ENCODE data around the gene CTPS2.
"Not testable (repeated sequence)": the region's sequence is repeated elsewhere in the genome, so short reads cannot be mapped to it uniquely, and the experiment has no call there.

CTPS2 gene

DNA sequence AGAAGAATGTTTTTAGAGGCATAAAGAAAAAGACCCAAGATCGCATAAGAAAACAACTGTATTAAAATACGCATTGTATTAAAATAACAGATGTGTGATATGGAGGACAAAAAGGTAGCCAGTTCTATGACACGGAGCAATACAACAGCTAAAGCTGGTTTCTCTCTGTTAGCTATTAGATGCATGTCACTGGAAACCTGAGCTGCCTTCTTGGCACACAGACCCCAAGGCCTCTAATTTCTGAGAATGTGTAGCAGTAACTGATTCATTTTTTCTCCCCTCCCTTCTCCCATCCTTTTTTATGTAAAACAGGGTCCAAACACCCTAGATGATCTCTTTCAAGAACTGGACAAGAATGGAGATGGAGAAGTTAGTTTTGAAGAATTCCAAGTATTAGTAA, 58.4 kb downstream of the CTPS2 start:
- DNase-seq (ENCODE audit: low read depth, low spot score): no peak

DNA sequence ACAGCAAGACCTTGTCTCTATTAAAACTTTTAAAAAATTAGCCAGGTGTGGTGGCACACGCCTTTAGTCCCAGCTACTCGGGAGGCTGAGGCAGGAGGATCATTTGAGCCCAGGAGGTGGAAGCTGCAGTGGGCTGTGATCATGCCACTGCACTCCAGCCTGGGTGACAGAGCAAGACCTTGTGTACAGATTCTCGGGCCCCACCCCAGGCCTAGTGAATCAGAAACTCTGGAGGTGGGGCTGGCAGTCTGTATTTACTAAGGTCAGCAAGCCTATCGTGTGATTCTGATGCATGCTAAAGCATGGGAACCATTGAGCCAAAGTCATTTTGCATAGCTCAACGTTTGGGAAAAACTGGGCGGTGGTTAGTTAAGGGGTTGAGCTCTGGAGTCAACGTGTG, 59.0 kb downstream of the CTPS2 start:
- DNase-seq (ENCODE audit: low read depth, low spot score): no peak

DNA sequence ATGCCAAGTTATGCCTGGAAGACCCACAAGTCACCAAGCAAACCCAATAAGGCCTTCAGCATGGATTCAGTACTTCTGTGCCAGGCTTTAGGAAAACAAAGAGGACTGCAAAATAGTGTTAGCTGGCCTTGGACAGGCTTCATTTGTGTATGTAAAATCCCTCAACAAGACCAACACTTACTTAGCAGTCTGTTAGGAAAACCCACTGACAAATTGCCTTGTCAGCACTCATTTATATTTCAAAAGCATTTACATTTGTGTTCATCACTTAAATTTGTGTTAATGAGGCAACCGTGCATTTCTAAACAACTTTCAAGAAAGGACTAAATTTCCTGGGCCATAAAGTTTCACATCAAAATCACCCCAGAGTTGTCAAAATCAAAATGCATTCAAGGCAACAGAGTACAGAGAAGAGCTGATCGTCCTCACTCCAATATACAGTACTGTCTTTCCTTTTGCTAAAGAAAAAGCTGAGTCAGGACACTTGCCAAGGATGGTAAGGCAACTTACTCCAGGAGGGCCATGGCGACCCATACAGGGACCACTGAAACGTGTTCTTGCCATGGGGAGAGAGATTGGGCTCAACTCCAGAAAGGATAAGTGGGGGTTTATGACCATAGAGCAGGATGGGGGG, 61.0 kb downstream of the CTPS2 start:
- DNase-seq (ENCODE audit: low read depth, low spot score): no peak

DNA sequence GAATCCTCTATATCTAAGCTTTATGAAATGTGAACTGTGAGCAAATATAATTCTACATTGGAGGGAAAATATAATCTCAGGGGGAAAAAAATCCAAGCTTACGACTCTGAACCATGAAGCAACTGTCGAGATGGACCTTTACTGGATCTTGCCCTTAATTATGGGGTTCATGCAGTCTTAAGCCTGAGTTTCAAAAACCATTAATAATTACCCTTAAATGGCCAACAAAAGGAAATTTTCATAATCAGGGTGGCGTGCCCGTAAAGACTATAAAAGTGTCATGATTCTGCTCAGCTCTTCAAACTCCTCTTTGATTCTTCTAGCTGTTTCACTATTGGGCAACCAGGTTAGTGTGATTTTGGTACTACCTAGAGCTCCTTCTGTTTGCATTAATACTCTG, 62.6 kb downstream of the CTPS2 start, which contains the start of gene S100G:
S100G (plus strand) TSS at position 301 of the 400 bp plus-strand sequence. CDS start 849 bp downstream, outside the sequence.
- DNase-seq (ENCODE audit: low read depth, low spot score): no peak

DNA sequence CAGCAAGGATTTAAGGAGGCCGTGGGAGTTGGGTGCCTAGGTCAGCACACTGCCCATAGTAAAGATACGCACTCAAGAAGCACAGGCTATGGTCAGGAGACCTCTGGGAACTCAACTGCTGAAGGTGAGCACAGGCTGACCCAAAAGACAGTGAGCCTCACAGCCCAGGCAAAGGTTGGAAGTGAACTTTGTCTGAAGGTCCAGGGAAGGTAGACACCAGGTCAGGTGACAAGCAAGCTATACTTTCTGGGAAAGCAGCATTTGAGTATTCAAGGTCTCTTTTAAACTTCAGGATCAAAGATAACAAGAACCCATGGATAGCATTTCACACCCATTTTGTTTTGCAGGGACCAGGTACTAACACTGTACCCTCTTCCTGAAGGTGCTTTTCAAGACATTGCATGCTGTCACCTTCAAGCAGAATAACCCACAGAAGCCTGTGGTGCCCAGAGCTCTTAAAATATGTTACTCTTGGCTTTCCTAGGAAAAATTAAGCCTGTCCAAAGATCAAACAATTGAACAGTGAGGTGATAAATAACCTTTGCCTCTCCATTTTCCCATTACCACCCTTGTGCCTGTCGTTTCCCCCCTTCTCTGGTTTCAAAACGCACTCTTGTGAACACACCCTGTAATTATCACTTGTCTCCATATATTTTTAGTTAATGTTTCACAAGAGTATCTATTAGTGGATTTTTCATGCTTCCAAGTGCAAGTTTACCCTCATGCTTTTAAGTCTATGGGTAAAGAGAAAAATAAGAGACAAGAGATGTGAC, 65.9 kb downstream of the CTPS2 start:
- DNase-seq (ENCODE audit: low read depth, low spot score): no peak

DNA sequence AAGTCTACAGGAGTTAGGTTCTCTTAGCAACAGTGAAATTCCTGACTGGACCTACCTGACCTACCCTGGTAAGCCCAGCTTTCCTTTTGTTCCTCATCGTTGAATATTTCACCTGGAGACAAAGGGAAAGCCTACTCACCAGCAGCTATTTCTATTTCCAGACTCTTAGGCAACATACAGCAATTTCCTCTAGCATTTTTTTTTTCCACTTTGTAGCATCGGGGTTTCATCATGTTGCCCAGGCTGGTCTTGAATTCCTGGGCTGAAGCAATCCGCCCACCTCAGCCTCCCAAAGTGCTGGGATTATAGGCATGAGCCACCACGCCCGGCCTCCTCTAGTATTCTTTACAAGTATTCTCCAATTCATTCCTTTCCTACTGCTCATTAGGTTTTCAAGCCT, 69.3 kb downstream of the CTPS2 start:
- no peak for DNase-seq (ENCODE audit: low read depth, low spot score)

DNA sequence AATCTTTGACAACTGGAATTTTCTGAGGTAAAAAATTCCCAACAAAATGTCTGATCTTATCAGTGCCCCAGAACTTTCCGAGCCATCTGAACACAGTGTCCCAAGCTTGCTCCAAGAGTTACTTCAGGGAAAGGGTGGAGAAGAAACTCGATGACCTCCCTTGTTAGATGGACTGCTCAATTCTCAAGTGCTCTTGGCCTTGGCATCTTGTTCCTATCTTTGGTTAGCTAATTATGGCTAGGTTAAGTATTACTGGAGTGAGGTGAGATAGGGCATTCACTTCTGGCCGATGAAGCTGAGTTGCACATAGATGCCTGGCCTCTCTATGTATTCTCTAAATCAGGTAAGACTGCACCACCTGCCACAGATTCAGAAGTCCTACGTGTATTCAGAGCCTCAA, 71.6 kb downstream of the CTPS2 start:
- no peak for DNase-seq (ENCODE audit: low read depth, low spot score)

DNA sequence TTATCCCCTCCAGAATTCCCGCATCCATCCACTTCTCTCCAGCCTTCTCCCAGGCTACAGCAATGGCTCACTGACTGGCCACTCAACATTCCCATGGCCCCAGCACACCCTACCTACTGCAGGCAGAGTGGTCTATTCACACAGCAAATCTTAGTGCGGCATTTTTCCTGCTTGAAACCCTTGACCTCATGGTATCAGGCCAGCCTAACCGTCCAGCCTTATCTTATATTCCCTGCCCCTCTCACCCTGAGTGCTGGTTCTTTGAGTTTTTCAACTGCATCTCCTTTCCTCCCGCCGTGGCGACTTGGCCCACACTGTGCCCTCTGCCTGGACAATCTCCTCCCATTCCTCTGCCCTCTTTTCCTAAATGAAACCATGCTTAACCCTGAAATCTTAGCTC, 72.5 kb downstream of the CTPS2 start:
- DNase-seq (ENCODE audit: low read depth, low spot score): no peak

DNA sequence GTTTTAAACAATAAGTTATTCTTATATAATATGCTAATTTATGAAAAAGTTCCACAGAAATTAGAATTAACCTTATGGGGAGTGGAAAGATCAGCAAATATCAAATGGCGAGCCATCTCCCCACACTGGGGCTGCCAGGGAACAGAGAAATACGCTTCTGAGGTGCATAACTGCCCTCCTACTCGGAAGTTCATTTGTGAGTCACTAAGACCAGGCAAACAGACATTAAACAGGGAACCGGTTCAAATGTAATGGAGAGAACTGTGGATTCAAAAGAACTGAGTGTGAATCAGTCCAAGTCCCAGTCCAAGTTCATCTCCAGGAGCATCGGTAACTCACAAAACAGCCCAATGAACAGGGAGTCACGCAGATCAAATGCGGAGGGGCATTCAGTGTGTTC, 73.9 kb downstream of the CTPS2 start:
- no peak for DNase-seq (ENCODE audit: low read depth, low spot score)

DNA sequence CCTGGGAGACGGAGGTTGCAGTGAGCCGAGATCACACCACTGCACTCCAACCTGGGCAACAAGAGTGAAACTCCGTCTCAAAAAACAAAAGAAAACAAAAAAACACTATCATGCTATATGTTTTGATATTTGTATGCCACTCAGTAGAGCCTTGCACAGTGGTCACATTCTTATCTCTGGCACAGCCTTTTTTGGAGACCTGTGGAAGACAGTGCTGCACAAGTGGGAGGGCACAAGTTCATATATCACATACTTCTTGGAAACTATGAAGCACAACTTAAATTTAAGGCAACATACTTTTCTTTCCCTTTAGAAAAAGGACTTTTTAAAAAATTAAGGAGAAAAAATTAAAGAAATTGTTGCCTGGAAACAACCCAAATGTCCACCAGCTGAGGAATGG, 76.9 kb downstream of the CTPS2 start:
- no peak for DNase-seq (ENCODE audit: low read depth, low spot score)

DNA sequence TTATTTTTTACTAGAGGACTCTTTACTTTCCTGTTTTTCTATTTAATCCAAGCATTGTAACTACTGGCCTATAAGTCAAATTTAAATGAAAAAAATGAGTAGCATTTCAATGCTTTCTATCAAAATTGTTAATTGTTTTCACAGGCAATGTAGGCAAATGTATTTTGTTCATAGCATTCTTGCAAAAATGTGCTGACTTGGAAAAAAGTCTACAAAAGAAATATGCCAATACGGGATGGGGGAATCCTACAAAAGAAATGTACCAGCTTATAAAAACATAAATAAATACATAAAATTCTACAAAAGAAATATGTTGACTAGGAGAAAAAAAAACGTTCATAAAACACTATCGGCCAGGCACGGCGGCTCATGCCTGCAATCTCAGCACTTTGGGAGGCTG, 77.4 kb downstream of the CTPS2 start:
- DNase-seq (ENCODE audit: low read depth, low spot score): no peak

DNA sequence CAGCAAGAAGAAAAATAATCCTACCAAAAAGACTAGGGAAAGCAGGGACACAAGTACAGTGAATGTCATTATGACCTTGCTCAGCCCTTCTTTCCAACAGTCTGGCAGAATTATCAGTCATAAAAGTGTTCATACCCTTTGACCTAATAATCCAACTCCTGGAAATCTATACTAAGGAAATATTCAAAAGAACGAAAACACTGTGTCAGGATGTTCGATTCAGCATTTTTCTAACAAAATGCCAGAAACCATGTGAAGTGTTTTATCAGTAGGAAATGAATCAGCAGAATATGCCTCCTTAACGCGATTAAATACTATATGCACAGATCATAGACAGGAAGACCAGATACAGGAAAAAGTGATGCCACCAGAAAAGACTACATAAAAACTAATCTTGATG, 78.7 kb downstream of the CTPS2 start:
- DNase-seq (ENCODE audit: low read depth, low spot score): no peak

DNA sequence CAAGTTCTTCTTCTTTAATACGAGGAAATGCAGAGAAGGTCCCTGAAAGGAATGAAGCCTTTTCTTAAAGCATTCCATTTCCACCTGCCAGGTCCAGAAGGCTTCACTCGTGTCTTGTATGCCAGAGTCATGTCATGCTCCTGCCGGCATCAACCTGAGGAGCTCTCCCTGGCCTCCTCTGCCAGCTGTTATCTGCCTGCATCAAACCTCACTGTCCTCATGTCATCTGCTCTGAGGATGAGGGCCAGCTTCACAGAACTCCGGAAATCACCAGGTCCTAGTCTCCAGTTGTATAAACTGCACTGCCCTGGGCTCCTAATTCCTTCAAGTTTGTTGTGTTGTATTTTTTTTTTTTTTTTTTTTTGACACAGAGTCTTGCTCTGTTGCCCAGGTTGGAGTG, 82.6 kb downstream of the CTPS2 start:
- peak; percentile 30 for DNase-seq (ENCODE audit: low read depth, low spot score)

DNA sequence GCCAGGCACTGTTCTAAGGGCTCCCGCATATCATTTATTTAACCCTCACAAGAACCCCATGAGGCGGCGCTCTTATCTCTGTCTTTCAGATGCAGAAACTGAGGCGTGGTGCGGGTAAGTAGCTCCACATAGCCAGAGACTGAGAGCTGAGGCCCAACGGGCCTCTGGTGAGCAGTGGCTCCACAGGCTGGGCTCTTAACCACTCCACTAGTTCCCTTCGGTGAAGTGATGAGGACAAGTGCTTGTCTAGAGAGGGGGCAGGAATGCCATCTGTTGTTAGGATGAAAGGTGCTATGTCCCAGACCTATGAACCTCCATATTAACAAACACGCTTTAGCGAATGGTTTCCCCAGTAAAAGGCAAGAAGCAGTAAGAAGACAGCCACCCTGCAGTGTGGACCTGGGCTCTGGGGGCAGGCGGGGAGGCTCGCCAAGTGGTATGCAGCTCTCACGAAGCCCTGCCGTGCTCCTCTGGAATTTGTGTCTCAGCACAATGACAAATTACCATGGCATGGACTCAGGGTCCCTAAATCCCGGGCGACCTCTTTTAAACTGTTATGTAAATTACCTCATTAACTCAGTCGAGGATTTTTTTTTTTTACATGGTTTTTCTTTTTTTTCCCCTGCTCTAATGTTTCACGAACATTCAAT, 83.4 kb downstream of the CTPS2 start:
- DNase-seq (ENCODE audit: low read depth, low spot score): peak; percentile 85

DNA sequence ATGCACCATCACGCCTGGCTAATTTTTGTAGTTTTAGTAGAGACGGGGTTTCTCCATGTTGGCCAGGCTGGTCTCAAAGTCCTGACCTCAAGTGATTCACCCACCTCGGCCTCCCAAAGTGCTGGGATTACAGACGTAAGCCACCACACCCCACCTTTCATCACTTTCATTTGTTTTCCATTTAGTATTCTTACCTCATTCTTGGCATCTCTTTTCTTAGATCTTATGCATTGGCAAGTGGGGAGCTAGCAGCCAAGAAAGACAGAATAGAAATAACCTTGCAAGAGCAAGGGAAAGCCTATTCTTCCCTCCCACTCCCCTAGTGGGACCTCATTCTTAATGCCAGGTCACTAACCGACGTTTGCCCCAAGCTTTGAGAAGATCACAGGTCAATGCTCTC, 84.0 kb downstream of the CTPS2 start:
- DNase-seq (ENCODE audit: low read depth, low spot score): not testable (repeated sequence)

DNA sequence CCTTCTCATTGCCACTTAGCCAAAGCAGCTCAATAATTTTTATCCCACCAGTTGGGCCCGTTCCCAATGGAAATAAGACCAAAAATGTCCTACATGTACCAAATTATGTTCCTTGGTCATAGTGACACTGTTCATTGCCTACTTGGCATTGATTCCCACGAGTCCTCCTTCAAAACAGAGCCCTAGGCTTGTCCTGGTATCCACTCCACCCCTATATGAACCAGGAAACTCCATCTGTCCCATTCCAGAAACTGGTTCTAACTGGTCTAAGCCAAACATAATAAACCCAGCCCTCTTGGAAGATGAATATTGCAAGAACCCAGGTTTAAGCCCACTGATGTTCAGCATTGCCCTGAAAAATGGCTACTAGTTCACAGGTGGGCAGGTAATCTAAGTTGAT, 93.4 kb downstream of the CTPS2 start:
- DNase-seq (ENCODE audit: low read depth, low spot score): no peak

DNA sequence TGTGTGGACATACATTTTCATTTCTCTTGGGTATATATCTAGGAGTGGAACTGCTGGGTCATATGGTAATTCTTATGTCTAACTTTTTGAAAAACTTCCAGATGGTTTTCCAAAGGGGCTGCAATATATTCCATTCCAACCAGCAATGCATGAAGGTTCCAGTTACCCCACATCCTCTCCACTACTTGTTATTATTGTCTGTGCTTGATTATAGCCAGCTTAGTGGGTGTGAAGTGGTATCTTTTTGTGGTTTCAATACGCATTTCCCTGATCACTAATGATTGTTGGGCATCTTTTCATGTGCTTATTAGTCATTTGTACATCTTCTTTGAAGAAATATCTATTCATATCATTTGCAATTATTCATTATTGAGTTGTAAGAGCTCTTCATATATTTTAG, 94.0 kb downstream of the CTPS2 start:
- no peak for DNase-seq (ENCODE audit: low read depth, low spot score)

DNA sequence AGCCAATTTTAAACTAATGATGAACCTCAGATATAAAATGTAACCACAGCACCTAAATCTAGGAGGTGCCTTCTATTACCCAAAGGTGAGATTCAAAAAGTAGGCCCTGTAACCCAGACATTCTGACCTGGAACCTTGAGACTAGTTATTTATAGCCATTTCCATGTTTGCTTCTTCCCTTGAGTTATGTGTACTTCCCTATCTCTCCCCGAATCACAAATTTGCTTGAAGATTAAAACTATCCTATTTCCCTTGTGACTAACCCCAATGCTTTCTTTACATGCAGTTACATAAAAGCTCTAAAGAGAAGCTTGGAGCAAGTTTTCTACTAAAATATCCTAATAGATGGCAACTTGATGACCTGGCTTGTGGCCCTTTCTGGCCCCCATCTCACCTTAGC, 95.1 kb downstream of the CTPS2 start:
- DNase-seq (ENCODE audit: low read depth, low spot score): no peak

DNA sequence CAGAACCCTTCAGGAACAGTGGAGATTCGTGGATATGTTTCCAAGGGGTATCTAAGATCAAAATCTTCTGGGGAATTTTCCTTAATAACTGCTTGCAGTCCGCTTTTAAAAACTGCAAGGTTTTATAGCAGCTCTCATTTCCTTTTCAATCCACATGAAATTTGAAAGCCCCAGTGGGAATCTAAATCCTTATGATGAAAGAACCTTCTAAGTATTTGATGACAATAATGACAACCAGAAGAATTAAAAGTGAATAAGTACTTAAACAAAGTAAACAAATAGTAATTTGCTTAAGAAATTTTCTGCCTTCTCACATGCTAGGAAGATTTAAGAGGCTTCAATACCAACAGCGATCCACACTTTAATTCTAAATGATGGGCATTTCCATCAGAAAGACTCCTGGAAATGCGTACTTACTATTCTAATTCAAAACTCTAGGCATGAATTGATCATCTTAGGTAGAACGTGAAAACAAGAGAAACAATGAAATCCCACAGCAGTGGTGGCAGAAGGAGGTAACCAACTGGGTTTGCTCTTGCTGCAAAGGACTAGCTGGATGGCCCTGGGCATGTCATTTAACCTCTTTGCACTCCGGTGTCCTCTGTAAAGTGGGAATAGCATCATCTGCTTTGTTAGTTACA, 100.1 kb downstream of the CTPS2 start:
- DNase-seq (ENCODE audit: low read depth, low spot score): peak; percentile 26

DNA sequence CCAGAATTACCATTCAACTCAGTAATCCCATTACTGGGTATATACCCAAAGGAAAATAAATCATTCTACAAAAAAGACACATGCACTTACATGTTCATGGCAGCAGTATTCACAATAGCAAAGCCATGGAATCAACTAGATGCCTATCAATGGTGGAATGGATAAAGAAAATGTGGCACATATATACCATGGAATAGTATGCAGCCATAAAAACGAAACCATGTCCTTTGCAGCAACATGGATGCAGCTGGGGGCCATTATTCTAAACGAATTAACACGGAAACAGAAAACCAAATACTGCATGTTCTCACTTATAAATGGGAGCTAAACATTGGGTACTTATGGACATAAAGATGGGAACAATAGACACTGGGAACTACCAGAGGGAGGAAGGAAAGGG, 101.8 kb downstream of the CTPS2 start:
- not testable (repeated sequence) for DNase-seq (ENCODE audit: low read depth, low spot score)

DNA sequence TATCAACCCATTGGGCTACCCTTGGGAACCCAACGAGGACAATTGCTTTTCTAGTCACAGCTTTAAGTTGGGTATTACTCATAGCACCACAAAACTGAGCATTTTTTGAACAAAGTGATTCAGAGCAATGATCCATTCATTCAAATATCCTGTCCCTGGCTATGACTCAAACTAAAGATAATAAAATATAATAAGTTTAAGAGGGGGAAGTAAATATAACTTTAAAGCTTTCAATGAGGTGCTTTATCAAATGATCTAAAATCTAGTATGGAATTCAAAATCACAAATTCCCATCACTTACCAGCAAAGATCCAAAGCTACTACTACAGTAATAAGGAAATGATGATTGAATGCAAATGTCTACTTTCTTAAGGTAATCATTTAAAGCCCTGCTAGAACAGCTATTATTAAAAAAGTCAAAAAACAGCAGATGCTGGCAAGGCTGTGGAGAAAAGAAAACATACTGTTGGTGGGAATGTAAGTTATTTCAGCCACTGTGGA, 102.3 kb downstream of the CTPS2 start:
- no peak for DNase-seq (ENCODE audit: low read depth, low spot score)

DNA sequence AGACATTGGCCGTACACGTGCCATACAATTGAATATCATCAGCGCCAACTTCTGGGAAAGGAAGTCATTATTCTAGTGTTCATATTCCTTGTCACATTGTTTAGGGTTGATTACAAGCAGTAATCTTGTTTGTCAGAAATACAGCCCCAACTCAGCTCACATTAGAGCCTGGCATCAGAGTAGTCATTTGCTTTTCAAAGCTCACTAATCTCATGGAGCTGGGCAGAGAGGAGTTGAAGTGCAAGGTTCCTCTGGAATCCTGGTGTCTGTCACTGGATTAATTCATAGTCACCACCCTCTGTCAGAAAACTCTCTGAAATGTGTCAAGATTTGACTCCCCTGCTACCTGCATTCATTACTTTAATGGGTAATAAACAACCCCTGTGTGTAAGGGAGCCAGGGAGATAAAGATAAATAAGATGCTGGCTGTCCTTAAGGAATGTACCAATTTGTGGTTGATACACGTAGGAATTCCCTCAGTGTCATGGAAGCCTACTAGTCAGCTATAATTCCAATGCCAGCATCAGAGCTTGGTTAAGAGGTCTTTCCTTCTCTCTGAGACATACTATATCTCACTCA, 106.2 kb downstream of the CTPS2 start:
- DNase-seq (ENCODE audit: low read depth, low spot score): no peak
